T-helper 22 cell (primary cell): ENCODE measurements around the gene PLPPR4.
"Not testable (repeated sequence)": the region's sequence is repeated elsewhere in the genome, so short reads cannot be mapped to it uniquely, and the experiment has no call there.

Source experiments
- DNase-seq: peaks from one replicate; pipeline ENCODE4 v3.0.0-alpha.2; 2020; ENCODE audit warnings: low read depth

Gene PLPPR4

DNA sequence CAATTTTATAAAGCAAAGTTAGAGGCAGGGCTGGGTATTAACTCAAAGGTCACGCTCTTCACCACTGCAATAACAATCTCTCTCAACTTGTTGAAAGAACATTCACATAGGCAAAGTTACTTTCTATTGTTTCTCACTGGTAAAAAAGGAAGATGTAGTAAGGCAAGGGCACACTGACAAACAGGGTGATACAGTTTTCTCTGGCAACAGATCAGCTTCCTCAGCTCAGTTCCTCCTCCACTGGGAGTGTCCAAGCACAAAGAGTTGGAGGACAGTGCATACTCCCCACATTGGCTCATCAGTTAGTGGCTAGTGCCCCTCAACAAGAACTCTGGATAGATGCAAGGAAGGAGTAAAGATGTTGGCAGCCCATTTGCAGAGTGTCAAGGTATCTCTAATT lies 3.7 kb downstream of the PLPPR4 start:
- DNase-seq: no peak

DNA sequence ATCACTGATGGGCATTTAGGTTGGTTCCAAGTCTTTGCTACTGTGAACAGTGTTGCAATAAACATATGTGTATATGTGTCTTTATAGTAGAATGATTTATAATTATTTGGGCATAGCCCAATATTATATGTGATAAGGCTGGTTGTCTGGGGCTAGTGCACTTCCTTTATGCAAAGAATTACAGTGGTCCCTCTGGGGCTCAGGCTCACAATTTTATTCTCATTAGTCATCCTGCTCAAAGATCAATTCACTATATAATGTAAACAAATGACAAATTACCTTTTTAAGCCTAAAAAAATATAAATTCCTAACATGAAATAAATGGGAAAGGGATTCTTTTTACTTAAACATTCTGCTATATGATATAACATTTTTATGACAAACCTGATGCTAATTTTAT lies 5.0 kb downstream of the PLPPR4 start:
- DNase-seq: no peak

DNA sequence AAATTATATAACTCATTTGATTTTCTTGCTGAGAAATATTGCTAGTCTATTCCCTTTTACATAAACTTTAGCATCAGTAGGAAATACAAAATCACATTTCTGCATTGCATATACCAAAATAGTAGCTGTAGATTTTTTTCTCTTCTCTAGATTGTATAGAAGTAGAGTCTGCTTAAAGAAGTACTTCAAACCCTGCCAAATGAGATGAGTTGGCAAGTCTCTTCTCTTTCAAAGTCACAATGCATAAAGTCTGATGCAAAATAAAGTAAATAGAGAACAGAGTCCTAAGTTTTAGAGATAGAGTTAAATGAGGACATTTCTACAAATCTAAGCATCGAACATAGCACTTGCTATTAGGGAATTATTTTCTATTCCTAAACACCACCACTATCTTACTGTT lies 6.4 kb downstream of the PLPPR4 start:
- DNase-seq: no peak

DNA sequence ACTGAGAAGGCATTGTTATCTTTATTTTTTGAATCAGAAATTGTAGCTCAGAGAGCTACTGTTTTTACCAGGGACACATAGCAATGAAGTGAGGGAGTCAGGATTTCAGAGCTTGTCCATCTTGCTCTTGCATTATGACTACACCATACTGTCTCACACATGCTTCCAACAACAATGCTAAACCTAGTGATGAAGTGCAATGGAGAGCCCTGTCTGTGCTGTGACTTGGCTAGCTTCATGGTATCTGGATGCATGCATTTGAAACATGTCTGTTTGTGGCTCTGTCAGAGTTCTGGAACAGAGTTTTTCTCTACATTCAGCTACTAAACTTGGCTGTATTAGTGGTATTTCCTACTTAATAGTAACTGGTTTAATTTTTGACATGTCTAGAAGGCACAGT lies 7.0 kb downstream of the PLPPR4 start:
- no peak for DNase-seq

DNA sequence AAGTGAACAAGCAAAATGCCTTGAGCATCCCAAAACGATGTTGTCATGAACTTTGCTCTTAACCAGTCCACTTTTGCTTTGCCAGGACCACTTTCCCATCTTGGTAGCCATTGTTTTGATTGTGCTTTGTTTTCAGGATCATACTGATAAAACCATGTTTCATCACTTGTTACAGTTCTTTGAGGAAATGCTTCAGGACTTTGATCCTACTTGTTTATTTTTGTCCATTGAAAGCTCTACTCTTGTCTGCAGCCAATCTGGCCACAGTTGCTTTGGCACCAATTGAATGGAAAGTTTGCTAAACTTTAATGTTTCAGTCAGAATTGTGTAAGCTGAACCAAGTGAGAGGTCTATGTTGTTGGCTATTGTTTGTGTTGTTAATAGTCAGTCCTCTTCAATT lies 12.8 kb downstream of the PLPPR4 start:
- no peak for DNase-seq

DNA sequence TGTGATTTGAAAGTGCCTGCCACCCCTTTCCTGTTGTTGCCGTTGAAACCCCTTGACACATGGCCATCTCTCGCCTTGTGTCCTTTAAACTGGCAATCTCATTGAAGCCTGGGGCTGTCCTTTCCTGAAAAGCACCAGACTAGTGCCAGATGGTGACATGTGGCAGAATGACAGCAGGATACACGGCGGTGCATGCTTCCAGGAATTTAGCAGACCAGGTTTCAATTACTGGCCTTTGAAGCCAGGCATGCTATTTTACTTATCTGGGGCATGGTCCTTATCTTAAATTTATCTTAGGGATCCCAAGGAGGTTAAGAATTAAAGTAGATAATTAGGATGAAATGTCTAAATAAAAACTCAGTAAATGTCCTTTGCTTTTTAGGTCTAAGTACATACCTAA lies 15.2 kb downstream of the PLPPR4 start:
- no peak for DNase-seq

DNA sequence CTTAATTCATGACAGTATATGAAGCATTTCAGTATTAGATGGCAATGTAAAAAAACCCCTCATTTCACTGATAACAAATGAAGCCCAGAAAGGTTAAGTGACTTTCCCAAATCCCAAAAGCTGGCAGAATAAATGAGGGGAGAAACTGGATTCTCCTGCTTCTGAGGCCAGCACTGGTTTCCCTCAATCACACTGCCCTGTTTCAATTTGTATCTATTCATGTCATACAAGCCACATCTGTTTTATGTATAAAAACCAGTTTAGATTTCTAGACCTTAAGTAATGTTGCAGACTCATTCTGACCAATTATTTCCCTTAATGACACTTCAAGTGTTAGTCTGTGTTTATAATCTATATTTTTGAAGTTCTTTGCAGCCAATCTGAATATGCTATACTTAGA lies 16.8 kb downstream of the PLPPR4 start:
- DNase-seq: no peak

DNA sequence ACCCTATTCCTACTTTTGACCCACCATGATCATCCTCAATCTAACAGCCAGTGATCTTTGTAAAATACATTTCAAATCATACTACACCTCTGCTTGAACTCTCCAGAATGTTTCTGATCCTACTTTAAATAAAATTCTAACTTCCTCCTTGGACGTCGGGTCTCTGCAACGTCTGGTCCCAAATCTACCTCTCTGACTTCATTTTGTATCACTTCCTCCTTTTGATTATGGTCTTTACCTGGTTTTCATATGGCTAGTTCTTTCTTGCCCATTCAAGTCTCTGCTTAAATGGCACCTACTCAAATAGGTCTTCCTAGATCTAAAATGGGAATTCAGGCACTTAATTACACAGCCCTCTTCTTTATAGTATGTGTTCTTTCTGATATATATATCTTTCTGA lies 18.2 kb downstream of the PLPPR4 start:
- DNase-seq: no peak

DNA sequence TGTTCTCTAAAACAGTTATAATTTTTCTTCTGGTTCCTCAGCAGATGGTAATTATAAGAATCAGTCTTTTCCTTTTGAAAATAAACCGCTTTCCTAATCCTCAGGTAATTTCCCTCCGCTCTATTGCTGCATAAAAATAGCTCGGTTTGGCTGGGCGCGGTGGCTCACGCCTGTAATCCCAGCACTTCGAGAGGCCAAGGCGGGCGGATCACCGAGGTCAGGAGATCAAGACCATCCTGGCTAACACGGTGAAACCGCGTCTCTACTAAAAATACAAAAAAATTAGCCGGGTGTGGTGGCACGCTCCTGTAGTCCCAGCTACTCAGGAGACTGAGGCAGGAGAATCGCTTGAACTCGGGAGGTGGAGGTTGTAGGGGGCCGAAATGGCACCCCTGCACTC lies 19.2 kb downstream of the PLPPR4 start:
- DNase-seq: not testable (repeated sequence)

DNA sequence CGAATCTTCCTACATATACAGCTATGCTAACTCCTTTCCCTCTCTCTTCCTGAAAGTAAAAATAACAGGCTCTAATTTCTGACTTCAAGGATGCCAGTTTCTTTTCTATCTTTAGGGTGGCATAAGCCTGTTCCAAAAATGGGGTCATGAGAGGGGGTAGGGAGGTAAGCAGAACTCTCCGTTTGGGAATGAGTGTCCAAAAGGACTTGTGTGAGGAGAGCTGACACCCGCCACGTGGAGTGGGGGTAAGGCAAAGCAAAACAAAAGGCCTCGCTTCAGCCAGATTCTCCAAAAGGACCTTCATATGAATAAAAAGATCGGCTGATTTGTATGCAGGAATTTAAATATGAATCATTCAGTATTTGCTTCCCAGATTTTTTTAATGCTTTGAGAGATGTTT lies 28.6 kb downstream of the PLPPR4 start:
- DNase-seq: no peak

DNA sequence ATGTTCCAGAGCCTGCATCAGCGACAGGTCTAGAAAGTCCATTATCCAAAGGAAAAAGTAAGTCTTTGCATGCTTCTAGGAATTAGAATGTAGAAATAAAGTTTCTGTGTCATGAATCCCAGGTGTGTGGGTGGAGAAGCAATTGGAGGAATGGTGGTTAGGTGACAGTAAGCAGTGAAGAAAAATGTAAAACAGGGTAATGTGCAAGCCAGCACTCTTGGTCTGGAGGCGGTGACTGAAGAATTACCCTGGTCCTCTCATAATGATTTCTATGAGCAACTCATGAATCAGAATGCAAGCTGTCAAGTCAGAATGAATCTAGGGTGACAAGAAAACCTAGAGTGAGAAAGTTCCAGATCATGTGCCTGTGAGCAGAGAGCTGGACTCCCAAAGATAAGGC lies 33.6 kb downstream of the PLPPR4 start:
- no peak for DNase-seq

DNA sequence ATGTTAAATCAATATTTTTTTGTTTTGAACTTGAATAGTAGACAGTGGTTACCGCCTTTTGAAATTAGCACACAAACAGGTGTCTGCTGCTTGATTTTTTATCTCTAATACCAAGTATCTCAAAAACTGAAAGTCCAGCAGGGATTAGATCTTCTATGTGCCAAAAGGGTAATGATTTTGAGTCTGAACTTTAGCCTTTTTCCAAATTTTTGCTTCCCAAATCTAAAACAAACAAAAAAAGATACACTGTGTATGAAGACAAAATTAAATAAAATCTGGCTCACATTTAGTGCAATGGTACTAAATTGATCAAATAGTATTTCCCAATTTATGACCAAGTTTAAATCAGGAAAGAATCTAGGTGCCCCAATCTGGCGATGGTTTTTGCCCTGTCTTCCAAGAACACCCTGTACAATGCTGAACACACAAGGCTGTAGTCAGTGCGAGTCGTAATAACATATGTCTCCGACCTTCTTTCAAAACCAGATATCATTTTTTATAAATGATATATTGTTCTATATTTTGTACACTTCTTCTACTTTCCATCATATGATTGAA lies 40.5 kb downstream of the PLPPR4 start:
- no peak for DNase-seq

DNA sequence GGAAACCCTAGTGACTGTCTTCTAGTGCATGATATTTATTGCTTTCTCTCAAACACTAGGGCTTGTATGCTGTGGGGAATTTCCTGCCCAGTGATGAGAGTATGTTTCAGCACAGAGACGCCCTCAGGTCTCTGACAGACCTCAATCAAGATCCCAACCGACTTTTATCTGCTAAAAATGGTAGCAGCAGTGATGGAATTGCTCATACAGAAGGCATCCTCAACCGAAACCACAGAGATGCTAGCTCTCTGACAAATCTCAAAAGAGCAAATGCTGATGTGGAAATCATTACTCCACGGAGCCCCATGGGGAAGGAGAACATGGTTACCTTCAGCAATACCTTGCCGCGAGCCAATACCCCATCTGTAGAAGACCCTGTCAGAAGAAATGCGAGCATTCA lies 41.3 kb downstream of the PLPPR4 start:
- DNase-seq: no peak

DNA sequence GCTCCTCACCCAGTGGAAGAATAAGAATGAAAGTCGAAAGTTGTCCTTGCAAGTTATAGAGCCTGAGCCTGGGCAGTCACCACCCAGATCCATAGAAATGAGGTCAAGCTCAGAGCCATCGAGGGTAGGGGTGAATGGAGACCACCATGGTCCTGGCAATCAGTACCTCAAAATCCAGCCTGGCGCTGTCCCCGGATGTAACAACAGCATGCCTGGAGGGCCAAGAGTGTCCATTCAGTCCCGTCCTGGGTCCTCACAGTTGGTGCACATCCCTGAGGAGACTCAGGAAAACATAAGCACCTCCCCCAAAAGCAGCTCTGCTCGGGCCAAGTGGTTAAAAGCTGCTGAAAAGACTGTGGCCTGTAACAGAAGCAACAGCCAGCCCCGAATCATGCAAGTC lies 41.8 kb downstream of the PLPPR4 start:
- DNase-seq: no peak

DNA sequence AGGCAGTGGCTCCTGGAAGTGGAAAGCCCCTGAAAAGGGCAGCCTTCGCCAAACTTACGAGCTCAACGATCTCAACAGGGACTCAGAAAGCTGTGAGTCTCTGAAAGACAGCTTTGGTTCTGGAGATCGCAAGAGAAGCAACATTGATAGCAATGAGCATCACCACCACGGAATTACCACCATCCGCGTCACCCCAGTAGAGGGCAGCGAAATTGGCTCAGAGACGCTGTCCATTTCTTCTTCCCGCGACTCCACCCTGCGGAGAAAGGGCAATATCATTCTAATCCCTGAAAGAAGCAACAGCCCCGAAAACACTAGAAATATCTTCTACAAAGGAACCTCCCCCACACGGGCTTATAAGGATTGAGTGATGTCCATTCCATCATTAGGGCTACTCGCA lies 42.4 kb downstream of the PLPPR4 start:
- no peak for DNase-seq

DNA sequence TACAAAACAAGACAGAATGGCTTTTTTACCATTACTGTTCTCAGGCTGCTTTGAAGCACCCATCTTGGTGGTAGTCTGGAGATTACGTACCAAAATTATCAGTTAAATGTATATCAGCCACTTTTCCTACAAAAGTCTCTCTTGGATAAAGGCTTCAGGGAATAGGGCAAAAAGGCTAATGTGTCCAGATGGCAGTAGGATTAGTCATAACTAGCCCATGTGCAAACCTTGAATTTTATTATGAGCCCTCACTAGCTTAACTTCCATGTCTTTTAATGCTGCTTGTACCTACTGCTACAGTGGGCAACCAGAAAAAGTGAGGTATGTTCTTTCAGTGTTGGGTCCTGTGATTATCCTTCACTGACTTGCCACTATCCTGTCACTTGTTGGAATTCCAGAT lies 51.0 kb downstream of the PLPPR4 start:
- no peak for DNase-seq

DNA sequence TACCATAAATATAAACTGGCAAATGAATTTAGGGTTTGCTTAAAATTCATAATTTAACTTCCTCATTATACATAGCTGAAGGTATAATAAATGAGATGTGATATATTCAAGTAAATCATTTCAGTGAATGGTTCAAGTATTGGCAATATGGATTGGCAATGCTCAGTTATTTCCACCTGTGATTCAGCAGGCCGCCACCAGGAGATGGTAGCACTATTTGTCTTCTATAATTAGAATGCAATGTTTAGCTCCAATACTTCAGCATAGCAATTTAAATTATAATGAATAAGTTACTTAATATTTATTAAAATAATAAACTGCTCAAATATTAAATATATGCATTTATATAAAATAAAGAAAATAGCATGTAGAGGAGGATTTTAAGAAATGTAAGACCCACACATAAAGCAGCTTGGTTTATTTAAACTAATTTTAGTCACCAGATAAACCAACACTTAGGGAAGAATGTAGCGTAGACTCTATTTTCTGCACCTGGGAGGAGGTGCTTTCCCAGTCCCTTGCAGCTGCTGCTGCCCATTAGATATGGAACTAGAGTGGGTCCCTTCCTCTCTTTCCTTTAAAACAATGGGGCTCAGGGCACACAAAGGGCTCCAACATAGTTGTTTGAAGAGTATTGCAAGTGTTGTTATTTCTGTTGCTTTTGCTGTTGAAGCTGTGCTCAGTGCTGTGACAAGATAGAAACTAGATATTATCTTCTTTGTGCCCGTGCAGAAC lies 62.1 kb downstream of the PLPPR4 start:
- DNase-seq: no peak

DNA sequence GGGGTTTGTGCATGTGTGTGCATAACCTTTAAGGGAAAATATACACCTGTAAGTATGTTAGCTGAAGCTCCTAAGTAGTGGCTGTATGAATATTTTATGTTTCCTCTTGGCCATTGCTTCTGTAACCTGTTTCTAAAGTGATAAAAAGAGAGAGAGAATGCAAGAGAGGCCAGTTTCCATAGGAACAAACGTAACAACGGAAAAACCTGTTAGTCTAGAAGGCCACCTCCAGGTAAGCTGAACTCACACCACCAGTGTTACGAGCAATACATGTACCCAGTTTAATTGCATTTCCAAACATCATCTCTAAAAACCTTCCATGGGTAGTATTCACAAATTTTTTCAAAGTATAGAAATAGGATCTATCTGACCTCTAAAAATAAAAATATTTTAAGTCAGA lies 63.1 kb downstream of the PLPPR4 start:
- DNase-seq: no peak

DNA sequence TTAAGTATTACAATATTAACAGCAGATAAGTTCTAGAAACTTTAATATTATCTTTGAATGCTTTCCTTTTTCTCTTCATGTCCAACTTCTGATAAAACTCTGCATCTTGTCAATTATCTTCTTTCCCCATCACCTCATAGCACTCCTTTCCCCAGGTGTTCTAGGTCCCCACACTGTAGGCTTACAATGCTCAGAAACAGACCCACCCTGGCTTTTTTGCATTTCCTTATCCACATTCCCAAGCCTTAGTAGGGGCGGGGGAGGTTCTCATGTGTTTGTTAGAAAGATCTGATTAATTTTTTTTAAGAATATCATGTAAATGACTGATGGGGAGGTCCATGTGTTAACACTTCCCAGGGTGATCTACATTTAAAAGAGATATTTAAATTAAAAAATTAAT lies 63.9 kb downstream of the PLPPR4 start:
- no peak for DNase-seq

DNA sequence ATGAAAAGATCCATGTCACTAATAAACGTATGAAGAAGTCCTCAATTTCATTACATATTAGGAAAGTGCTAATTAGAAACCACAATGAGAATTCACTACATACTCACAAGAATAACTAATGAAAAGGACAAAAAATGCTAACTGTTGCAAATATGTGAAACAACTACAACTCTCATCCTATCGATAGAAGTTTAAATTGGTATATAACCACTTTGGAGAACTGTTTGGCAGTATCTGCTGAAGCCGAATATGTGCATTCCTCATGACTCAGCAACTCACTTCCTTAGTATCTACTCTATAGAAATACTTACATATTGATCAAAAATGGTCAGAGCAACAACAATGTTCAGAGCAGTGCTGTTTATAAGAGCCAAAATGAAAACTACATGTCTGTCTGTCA lies 66.8 kb downstream of the PLPPR4 start:
- no peak for DNase-seq

DNA sequence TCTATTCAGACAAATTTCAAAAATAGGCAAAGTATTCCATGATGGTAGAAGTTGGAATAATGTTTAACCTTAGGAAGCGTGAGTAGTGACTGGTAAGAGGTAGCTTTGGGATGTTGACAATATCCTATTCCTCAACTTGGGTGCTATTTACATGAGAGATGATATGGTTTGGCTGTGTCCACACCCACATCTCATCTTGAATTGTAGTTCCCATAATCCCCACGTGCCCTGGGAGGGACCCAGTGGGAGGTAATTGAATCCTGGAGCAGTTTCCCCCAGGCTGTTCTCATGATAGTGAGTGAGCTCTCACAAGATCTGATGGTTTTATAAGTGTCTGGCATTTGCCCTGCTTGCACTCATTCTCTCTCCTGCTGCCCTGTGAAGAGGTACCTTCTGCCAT lies 67.3 kb downstream of the PLPPR4 start:
- DNase-seq: no peak

DNA sequence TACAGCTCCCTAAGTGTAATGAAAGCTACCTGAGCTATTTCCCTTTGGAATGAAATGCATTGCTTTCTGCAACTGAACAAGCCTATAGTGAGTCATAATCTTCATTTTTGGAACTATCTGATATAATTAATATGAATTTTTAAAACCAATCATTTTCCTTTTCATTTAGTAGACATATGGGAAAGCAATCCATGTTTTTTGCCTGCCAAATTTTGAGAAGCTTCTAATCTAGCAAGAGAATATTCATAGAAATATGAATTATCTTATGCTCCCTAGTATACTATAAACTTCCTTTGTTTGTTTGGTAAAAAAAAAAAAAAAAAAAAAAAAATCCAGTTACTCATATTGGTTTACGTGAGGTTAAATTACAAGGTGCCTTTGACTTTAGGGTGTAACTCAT lies 68.3 kb downstream of the PLPPR4 start:
- DNase-seq: no peak

DNA sequence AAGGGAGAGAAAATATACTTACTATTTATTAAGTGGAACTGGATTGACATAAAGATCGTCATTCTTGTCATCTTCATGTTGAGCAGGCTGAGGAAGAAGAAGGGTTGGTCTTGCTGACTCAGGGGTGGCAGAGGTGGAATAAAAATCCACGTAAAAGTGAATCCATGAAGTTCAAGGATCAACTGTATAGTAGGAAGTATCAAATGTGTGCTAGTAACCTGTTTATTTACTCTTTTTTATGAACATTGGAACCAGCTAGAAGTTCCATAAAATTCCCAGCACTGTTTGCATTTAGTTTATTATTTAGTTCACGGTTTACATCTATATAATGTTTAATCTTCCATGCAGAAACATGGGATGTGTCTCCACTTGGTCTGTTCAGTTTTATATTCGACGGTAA lies 70.7 kb downstream of the PLPPR4 start:
- no peak for DNase-seq

DNA sequence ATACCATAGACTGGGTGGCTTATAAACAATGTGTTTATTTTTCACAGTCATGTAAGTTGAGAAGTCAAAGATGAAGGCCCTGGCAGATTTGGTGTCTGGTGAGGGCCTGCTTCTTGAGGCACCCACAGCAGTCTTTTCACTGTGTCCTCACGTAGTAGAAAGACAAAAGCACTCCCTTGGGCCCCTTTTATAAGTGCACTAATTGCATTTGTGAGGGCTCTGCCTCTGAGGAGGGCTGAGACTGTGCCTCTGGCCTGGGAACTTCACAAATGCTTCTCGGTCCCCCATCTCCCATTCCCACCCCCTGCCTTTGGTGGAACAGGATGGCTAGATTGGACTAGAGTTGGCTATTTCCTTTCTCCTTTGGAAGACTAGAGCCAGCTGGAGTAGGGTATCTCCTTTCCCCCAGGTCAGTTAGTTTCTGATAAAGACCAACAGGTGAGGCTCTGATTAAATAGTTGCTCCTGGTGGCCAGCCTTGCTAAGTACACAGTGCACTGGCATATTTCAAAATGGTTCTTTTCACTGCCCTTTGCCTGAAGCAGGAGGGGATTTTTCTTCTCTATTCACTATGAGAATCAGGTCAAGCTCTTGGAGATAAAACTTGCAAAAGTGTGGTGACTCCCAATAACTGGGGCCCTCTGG lies 82.9 kb downstream of the PLPPR4 start:
- no peak for DNase-seq
